ENCODE data around the gene KCNIP2.

The KCNIP2 gene

GRCh38 chr10:101782811-101783735 is 60.5 kb downstream of the KCNIP2 start, which contains the start of gene NPM3:
Gene NPM3, minus strand, starts transcription at chr10:101783446. Its CDS starts 56 bp downstream, at chr10:101783390.
- peak; percentile 89 for DNase-seq (ENCODE audit: low read depth)

- DNase-seq (ENCODE audit: low read depth): no peak
Measured at GRCh38 chr10:101781984-101782810, 61.4 kb downstream of the KCNIP2 start.

- DNase-seq (ENCODE audit: low read depth): no peak
Measured at GRCh38 chr10:101781655-101781983, 62.0 kb downstream of the KCNIP2 start.

- peak; percentile 78 for DNase-seq (ENCODE audit: low read depth)
Measured at GRCh38 chr10:101780818-101781654, 62.6 kb downstream of the KCNIP2 start.

- no peak for DNase-seq (ENCODE audit: low read depth)
Measured at GRCh38 chr10:101780187-101780817, 63.3 kb downstream of the KCNIP2 start.

GRCh38 chr10:101779544-101780186 is 63.9 kb downstream of the KCNIP2 start:
- peak; percentile 73 for DNase-seq (ENCODE audit: low read depth)

GRCh38 chr10:101778781-101779543 is 64.6 kb downstream of the KCNIP2 start:
- DNase-seq (ENCODE audit: low read depth): no peak

- DNase-seq (ENCODE audit: low read depth): no peak
Measured at GRCh38 chr10:101778151-101778780, 65.3 kb downstream of the KCNIP2 start.

GRCh38 chr10:101777619-101778145 is 65.9 kb downstream of the KCNIP2 start:
- DNase-seq (ENCODE audit: low read depth): no peak

GRCh38 chr10:101776161-101776817 is 67.3 kb downstream of the KCNIP2 start:
- no peak for DNase-seq (ENCODE audit: low read depth)

All from ELR (cell line).